DND-41 (cell line): ENCODE data around the gene SH2D3A.

ENCODE experiments used
- ATAC-seq: fragments of 200-7000 bp; cut with Tn5 transposase; 3 replicates; pipeline ENCODE4 v1.9.1; 2021; ENCODE audit warnings: low read depth; ENCODE audit not compliant: insufficient read depth
- DNase-seq: peaks from one replicate; pipeline ENCODE4 v3.0.0-alpha.2; 2020
- H2AFZ ChIP-seq: 2 replicates; pipeline ENCODE4 v1.6.0; 2012; ENCODE audit warnings: low read depth, low read length
- H3K27ac ChIP-seq: 2 replicates; pipeline ENCODE4 v1.5.1; 2012; ENCODE audit warnings: low read length, inconsistent platforms
- H3K27me3 ChIP-seq: fragments of 200-600 bp; sonication (generic); 2 replicates; pipeline ENCODE4 v1.6.0; 2012; ENCODE audit warnings: low read length, mild to moderate bottlenecking, inconsistent platforms; ENCODE audit not compliant: insufficient read depth, poor library complexity
- H3K36me3 ChIP-seq: 2 replicates; pipeline ENCODE4 v1.5.1; 2012; ENCODE audit warnings: low read length, inconsistent platforms; ENCODE audit not compliant: insufficient read depth
- H3K4me1 ChIP-seq: 2 replicates; pipeline ENCODE4 v1.5.1; 2012; ENCODE audit warnings: mild to moderate bottlenecking, low read length; ENCODE audit not compliant: insufficient read depth
- H3K4me2 ChIP-seq: 2 replicates; pipeline ENCODE4 v1.6.0; 2012; ENCODE audit warnings: mild to moderate bottlenecking, moderate library complexity, low read length, inconsistent platforms; ENCODE audit not compliant: insufficient read depth
- H3K4me3 ChIP-seq, 2 experiments: fragments of 200-600 bp in 1 of 2; shearing (Covaris generic) in 1 of 2; 2 replicates each; pipeline ENCODE4 v1.5.1; 2012 to 2016; ENCODE audit warnings: inconsistent platforms in 2 of 2, low read length in 2 of 2, mild to moderate bottlenecking in 2 of 2, low read depth in 1 of 2, moderate library complexity in 1 of 2
- H3K79me2 ChIP-seq: 2 replicates; pipeline ENCODE4 v1.6.0; 2012; ENCODE audit warnings: low read length, inconsistent platforms; ENCODE audit not compliant: insufficient read depth
- H3K9ac ChIP-seq: 2 replicates; pipeline ENCODE4 v1.6.0; 2012; ENCODE audit warnings: low read depth, mild to moderate bottlenecking, inconsistent platforms, low read length, moderate library complexity
- H3K9me3 ChIP-seq: 2 replicates; pipeline ENCODE4 v1.5.1; 2012; ENCODE audit warnings: low read length, moderate library complexity, mild to moderate bottlenecking, inconsistent platforms; ENCODE audit not compliant: insufficient read depth, severe bottlenecking
- H4K20me1 ChIP-seq: 2 replicates; pipeline ENCODE4 v1.6.0; 2012; ENCODE audit warnings: low read length; ENCODE audit not compliant: insufficient read depth
- CTCF ChIP-seq: IDR thresholded peaks from 2 replicates; pipeline ENCODE4 v1.5.1; 2012; ENCODE audit warnings: borderline replicate concordance, low read length, moderate library complexity, mild to moderate bottlenecking; ENCODE audit not compliant: poor library complexity, severe bottlenecking; ENCODE audit errors: extremely low read depth
- EZH2 ChIP-seq: IDR thresholded peaks from 3 replicates; pipeline ENCODE4 v1.6.1; 2012; ENCODE audit warnings: borderline replicate concordance, low read depth, mild to moderate bottlenecking, moderate library complexity, low read length, inconsistent platforms; ENCODE audit not compliant: severe bottlenecking

The SH2D3A gene

GRCh38 chr19:6739390-6739882, 27.8 kb downstream of the SH2D3A start, which contains the start of gene TRIP10:
Gene TRIP10 (plus strand): TSS chr19:6739680. CDS start chr19:6739762, 82 bp downstream.
- Histone ChIP-seq H3K27me3 (no peaks in the 10 kb centered on the region), H3K4me1 (peaks cover 54% of the 10 kb centered on the region), H3K9ac (peak within 1 kb of the TSS; percentile 71), H3K36me3 (peaks cover 15% of the 10 kb centered on the region), H3K4me2 (peak within 1 kb of the TSS; percentile 88), H3K79me2 (peaks cover 27% of the 10 kb centered on the region), H2AFZ (peak within 1 kb of the TSS; percentile 82), H4K20me1 (peaks cover 3% of the 10 kb centered on the region; the same call in 1 of the 2 replicates), H3K9me3 (no peaks in the 10 kb centered on the region), H3K4me3 (peak within 1 kb of the TSS; percentile 55 to 68), H3K27ac (peak within 1 kb of the TSS; percentile 87)
- DNase-seq: peak; percentile 87
- TF ChIP-seq EZH2: no peak
- TF ChIP-seq CTCF: no peak
- peak; percentile 2; the same call in 1 of the 3 replicates for ATAC-seq

GRCh38 chr19:6738787-6739389, 28.3 kb downstream of the SH2D3A start:
- peak overlapping the region; percentile 82 for H2AFZ ChIP-seq
- peaks cover 27% of the 10 kb centered on the region for H3K79me2 ChIP-seq

GRCh38 chr19:6737873-6738786, 29.1 kb downstream of the SH2D3A start:
- H3K27me3 ChIP-seq: no peaks in the 10 kb centered on the region
- H3K27ac ChIP-seq: peak overlapping the region; percentile 87
- peak overlapping the region; percentile 73 for H3K4me2 ChIP-seq
- H3K4me1 ChIP-seq: peaks cover 54% of the 10 kb centered on the region
- TF ChIP-seq CTCF (peak; percentile 92), EZH2 (no peak)
- peak overlapping the region; percentile 57 for H3K9ac ChIP-seq
- peaks cover 3% of the 10 kb centered on the region; the same call in 1 of the 2 replicates for H4K20me1 ChIP-seq
- H3K9me3 ChIP-seq: no peaks in the 10 kb centered on the region
- DNase-seq: peak; percentile 90
- peaks cover 27% of the 10 kb centered on the region for H3K79me2 ChIP-seq
- H2AFZ ChIP-seq: peak overlapping the region; percentile 82
- H3K4me3 ChIP-seq: peak overlapping the region in 1 of 2 experiments; percentile 61; a peak in 2 of 4 replicates
- H3K36me3 ChIP-seq: peaks cover 12% of the 10 kb centered on the region
- ATAC-seq: peak; percentile 48

More at GRCh38 chr19:6738787-6739389, 28.3 kb downstream of the SH2D3A start:
- H3K9me3 ChIP-seq: no peaks in the 10 kb centered on the region
- peak overlapping the region; percentile 57 for H3K9ac ChIP-seq
- H3K4me1 ChIP-seq: peaks cover 54% of the 10 kb centered on the region
- H3K4me3 ChIP-seq: peak overlapping the region; percentile 12 to 61; a peak in 3 of 4 replicates
- DNase-seq: no peak
- TF ChIP-seq CTCF (no peak), EZH2 (no peak)
- peaks cover 3% of the 10 kb centered on the region; the same call in 1 of the 2 replicates for H4K20me1 ChIP-seq
- no peak for ATAC-seq
- peak overlapping the region; percentile 87 for H3K27ac ChIP-seq
- peaks cover 13% of the 10 kb centered on the region for H3K36me3 ChIP-seq
- peak overlapping the region; percentile 73 for H3K4me2 ChIP-seq
- H3K27me3 ChIP-seq: no peaks in the 10 kb centered on the region
